ENCODE results near the gene SIGMAR1.

- TF ChIP-seq CTCF (IDR thresholded peaks at IDR 0.05; ENCODE audit: poor library complexity) (no peak), EZH2phosphoT487 (IDR thresholded peaks at IDR 0.05; ENCODE audit: low read depth, severe bottlenecking, unreplicated experiment) (no peak), EZH2 (IDR thresholded peaks at IDR 0.05; ENCODE audit: borderline replicate concordance) (no peak)
Measured at GRCh38 chr9:34644766-34645314, 7.3 kb upstream of the SIGMAR1 start.
